Liver (tissue), 9 donors: Measurements from ENCODE around the gene NAXD. TPM values are rescaled to one million over a fixed set of nuclear protein-coding genes. Genes with fewer than 3 reads are reported as not detected.

Experiments used
- DNase-seq: peaks from one replicate; pipeline ENCODE4 v3.0.0-alpha.2; 2017; ENCODE audit warnings: low spot score
- H3K27ac ChIP-seq, 2 donors: one replicate each; pipeline ENCODE4 v1.7.0; 2013; ENCODE audit warnings: inconsistent platforms in 2 of 2, low read length in 2 of 2, control low read depth in 1 of 2, low read depth in 1 of 2, mild to moderate bottlenecking in 1 of 2
- H3K27me3 ChIP-seq, 4 donors: one replicate each; pipeline versions ENCODE4 v1.6.1 to v1.7.0; 2013; ENCODE audit warnings: low read length in 3 of 4, inconsistent platforms in 1 of 4, mild to moderate bottlenecking in 1 of 4, moderate library complexity in 1 of 4; ENCODE audit not compliant: control insufficient read depth in 4 of 4, insufficient read depth in 4 of 4
- H3K36me3 ChIP-seq, 4 donors: one replicate each; pipeline versions ENCODE4 v1.6.1 to v1.7.0; 2013; ENCODE audit warnings: low read length in 3 of 4, mild to moderate bottlenecking in 3 of 4, low read depth in 1 of 4, moderate library complexity in 1 of 4; ENCODE audit not compliant: control insufficient read depth in 4 of 4, insufficient read depth in 3 of 4
- H3K4me1 ChIP-seq, 4 donors: one replicate each; pipeline versions ENCODE4 v1.6.1 to v1.7.0; 2013; ENCODE audit warnings: low read length in 3 of 4, mild to moderate bottlenecking in 3 of 4, moderate library complexity in 1 of 4; ENCODE audit not compliant: control insufficient read depth in 4 of 4, insufficient read depth in 4 of 4
- H3K4me3 ChIP-seq, 3 donors: one replicate each; pipeline versions ENCODE4 v1.6.1 to v1.7.0; 2013; ENCODE audit warnings: low read length in 3 of 3, control low read depth in 1 of 3, low read depth in 1 of 3, mild to moderate bottlenecking in 1 of 3
- H3K9ac ChIP-seq, 2 donors: one replicate each; pipeline ENCODE4 v1.7.0; 2013; ENCODE audit warnings: low read length in 2 of 2, mild to moderate bottlenecking in 2 of 2, moderate library complexity in 2 of 2, control low read depth in 1 of 2, low read depth in 1 of 2
- H3K9me3 ChIP-seq, 4 donors: one replicate each; pipeline versions ENCODE4 v1.6.1 to v1.7.0; 2013; ENCODE audit warnings: low read length in 3 of 4; ENCODE audit not compliant: control insufficient read depth in 4 of 4
- EGR1 ChIP-seq, 2 donors: IDR thresholded peaks; 2 replicates each; pipeline ENCODE4 v1.6.1; 2016 to 2018; ENCODE audit warnings: antibody characterized with exemption in 2 of 2, low read depth in 2 of 2
- FOXA2 ChIP-seq: IDR thresholded peaks from 2 replicates; pipeline ENCODE4 v1.6.1; 2016; ENCODE audit warnings: antibody characterized with exemption
- GABPA ChIP-seq, 2 donors: IDR thresholded peaks in 1 of 2; conservative IDR thresholded peaks in 1 of 2; 2 replicates each; pipeline ENCODE4 v1.6.1; 2016; ENCODE audit warnings: antibody characterized with exemption in 2 of 2, mild to moderate bottlenecking in 1 of 2, moderate library complexity in 1 of 2
- HNF4A ChIP-seq, 2 donors: conservative IDR thresholded peaks; 2 replicates each; pipeline ENCODE4 v1.6.1; 2016; ENCODE audit warnings: antibody characterized with exemption in 2 of 2, mild to moderate bottlenecking in 2 of 2
- HNF4G ChIP-seq: IDR thresholded peaks from 2 replicates; pipeline ENCODE4 v1.6.1; 2016; ENCODE audit warnings: antibody characterized with exemption
- JUND ChIP-seq, 2 donors: IDR thresholded peaks; 2 replicates each; pipeline ENCODE4 v1.6.1; 2016; ENCODE audit warnings: antibody characterized with exemption in 2 of 2
- NR2F2 ChIP-seq: IDR thresholded peaks from 2 replicates; pipeline ENCODE4 v1.6.1; 2016; ENCODE audit warnings: antibody characterized with exemption
- RAD21 ChIP-seq, 2 donors: IDR thresholded peaks; 2 replicates each; pipeline ENCODE4 v1.6.1; 2016; ENCODE audit warnings: antibody characterized with exemption in 2 of 2, mild to moderate bottlenecking in 2 of 2
- RXRA ChIP-seq, 2 donors: IDR thresholded peaks; 2 replicates each; pipeline ENCODE4 v1.6.1; 2017 to 2018; ENCODE audit warnings: antibody characterized with exemption in 2 of 2, mild to moderate bottlenecking in 1 of 2
- SP1 ChIP-seq: IDR thresholded peaks from 2 replicates; pipeline ENCODE4 v1.6.1; 2018; ENCODE audit warnings: antibody characterized with exemption, mild to moderate bottlenecking
- TAF1 ChIP-seq: conservative IDR thresholded peaks from 2 replicates; pipeline ENCODE4 v1.6.1; 2016; ENCODE audit warnings: antibody characterized with exemption, mild to moderate bottlenecking
- YY1 ChIP-seq: IDR thresholded peaks from 2 replicates; pipeline ENCODE4 v1.6.1; 2016; ENCODE audit warnings: antibody characterized with exemption, mild to moderate bottlenecking
- WGBS: extraction: QIAGEN DNeasy Blood & Tissue Kit; methylation state at CpG from one replicate; pipeline ENCODE4 v1.1.7; 2013; 5-methylcytosine and 5-hydroxymethylcytosine counted together
- polyA plus RNA-seq, 2 donors: library from polyadenylated mRNA; stranded (reverse) in 1 of 2; unstranded in 1 of 2; fragments of 200-250 nt in 1 of 2; fragments of >200 nt in 1 of 2; fragmentation: Nextera tagmentation in 1 of 2; extraction: Ambion mirVana in 1 of 2; gene quantifications; one replicate each; pipeline versions ENCODE4 v1.2.1 to v1.2.3, GENCODE V29; 2013 to 2015
- total RNA-seq, 2 donors: library from RNA; depleted of rRNA; stranded (reverse); fragments of >200 nt; gene quantifications; one replicate each; pipeline ENCODE4 v1.2.3, GENCODE V29; 2014
- TF ChIP-seq, protein P1 (sequence below): IDR thresholded peaks from 2 replicates; pipeline ENCODE4 v1.6.1; 2016; ENCODE audit warnings: antibody characterized with exemption
- TF ChIP-seq, protein P2 (sequence below): IDR thresholded peaks from 2 replicates; pipeline ENCODE4 v1.6.1; 2016; ENCODE audit warnings: antibody characterized with exemption, mild to moderate bottlenecking
- TF ChIP-seq, protein P3 (sequence below): IDR thresholded peaks from 2 replicates; pipeline ENCODE4 v1.6.1; 2016; ENCODE audit warnings: antibody characterized with exemption
- TF ChIP-seq, protein P4 (sequence below): IDR thresholded peaks from 2 replicates; pipeline ENCODE4 v1.6.1; 2016; ENCODE audit warnings: antibody characterized with exemption
- donor health status: healthy.
- donor health status: healthy.
- donor health status: healthy.
- donor health status: healthy.
- donor health status: healthy.

The NAXD gene
- total and polyA plus RNA-seq, 4 donors = 19.0 to 40.5 (median 27.6) TPM

DNA sequence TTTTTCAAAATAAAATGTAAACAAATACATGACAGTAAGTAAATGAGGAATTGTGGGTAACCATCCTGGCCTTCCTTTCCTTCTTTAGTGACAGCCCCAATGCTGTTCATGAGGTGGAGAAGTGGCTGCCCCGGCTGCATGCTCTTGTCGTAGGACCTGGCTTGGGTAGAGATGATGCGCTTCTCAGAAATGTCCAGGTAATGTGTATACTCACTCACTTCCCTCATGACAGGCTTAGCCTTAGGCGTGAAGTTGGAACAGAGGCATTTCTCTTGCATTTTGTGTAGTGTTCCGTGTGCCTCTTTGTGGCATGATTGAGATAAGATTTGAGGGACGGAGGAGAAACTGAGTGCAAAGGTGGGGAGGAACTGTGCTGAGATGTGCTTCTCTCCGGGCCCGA, 12.0 kb downstream of the NAXD start (continued):
- TF ChIP-seq, protein P1, sequence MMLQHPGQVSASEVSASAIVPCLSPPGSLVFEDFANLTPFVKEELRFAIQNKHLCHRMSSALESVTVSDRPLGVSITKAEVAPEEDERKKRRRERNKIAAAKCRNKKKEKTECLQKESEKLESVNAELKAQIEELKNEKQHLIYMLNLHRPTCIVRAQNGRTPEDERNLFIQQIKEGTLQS = no peak

DNA sequence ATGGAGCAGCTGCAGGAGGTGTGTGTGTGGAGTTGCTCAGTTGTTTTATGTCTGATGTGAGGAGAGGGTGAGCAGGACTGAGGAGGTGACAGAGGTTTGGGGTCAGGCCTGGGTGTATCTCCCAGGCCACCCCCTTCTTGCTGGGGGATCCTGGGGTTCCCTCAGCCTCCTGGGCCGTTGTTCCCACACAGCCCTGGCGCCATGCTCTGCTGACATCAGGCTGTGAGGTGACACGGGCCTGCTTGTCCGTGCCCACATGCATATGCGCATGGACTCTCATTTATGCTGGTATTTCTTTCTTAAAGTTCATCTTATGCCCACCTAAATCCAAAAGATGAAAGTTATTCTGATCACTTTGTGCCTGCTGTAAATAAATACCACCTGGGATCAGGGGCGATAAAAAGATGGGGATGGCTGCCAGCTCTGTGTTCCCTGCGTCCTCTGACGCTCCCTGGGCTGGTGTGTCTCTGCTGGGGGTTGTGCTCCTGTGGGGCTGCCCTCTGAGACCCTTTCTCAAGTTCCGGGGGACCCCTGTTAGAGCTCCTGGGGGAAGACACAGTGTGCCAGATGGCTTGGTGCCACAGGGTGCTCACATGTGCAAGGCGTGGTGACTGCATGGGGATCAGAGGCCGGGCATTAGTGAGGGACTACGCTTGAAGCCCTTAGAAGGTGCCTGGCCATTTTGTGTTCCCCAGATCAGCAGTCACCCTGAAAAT, 12.6 kb downstream of the NAXD start:
- H3K4me1 ChIP-seq = peaks cover 0 to 24% (median 6%) of the 10 kb centered on the region in 4 donors

DNA sequence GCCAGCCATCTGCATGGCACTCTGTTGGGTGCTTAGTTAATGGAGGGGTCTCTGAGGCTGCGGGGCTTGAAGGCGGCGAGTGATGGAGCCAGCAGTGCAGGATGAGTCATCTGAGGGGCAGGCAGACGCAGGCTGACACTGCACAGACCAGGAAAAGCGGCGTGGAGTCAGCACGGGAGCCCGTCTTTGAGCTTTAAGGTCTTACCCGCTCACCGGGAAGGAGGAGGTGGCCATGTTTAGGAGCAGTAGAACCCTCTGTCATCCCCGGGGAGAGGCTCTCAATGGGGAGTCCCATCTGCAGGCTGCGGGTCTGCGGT, 13.1 kb downstream of the NAXD start:
- Histone ChIP-seq H3K27me3 (no peaks in the 10 kb centered on the region), H3K9ac (no peak overlapping the region), H3K4me3 (no peak overlapping the region), H3K4me1 (peaks cover 0 to 24% (median 6%) of the 10 kb centered on the region in 4 donors), H3K36me3 (peaks cover 16 to 40% (median 24%) of the 10 kb centered on the region in 4 donors), H3K27ac (no peak overlapping the region), H3K9me3 (no peaks in the 10 kb centered on the region)
- TF ChIP-seq EGR1 (IDR thresholded peaks at IDR 0.05; ENCODE audit: low read depth in 2 of 2) (no peak), JUND (IDR thresholded peaks at IDR 0.05) (peak in 1 of 2 donors; percentile 10)
- DNase-seq = no peak
- WGBS = 87% methylated on average over 13 of the region's 13 CpGs

More for the DNA sequence above, 12.6 kb downstream of the NAXD start:
- peaks cover 21 to 45% (median 26%) of the 10 kb centered on the region in 4 donors for H3K36me3 ChIP-seq
- no peaks in the 10 kb centered on the region for H3K27me3 ChIP-seq
- peak overlapping the region in 1 of 2 donors; percentile 29 for H3K27ac ChIP-seq
- H3K4me3 ChIP-seq = no peak overlapping the region
- TF ChIP-seq NR2F2 (no peak), GABPA (IDR thresholded peaks at IDR 0.05 in 1 of 2, conservative IDR thresholded peaks at IDR 0.05 in 1 of 2) (no peak), EGR1 (IDR thresholded peaks at IDR 0.05; ENCODE audit: low read depth in 2 of 2) (no peak)
- TF ChIP-seq, protein P2, sequence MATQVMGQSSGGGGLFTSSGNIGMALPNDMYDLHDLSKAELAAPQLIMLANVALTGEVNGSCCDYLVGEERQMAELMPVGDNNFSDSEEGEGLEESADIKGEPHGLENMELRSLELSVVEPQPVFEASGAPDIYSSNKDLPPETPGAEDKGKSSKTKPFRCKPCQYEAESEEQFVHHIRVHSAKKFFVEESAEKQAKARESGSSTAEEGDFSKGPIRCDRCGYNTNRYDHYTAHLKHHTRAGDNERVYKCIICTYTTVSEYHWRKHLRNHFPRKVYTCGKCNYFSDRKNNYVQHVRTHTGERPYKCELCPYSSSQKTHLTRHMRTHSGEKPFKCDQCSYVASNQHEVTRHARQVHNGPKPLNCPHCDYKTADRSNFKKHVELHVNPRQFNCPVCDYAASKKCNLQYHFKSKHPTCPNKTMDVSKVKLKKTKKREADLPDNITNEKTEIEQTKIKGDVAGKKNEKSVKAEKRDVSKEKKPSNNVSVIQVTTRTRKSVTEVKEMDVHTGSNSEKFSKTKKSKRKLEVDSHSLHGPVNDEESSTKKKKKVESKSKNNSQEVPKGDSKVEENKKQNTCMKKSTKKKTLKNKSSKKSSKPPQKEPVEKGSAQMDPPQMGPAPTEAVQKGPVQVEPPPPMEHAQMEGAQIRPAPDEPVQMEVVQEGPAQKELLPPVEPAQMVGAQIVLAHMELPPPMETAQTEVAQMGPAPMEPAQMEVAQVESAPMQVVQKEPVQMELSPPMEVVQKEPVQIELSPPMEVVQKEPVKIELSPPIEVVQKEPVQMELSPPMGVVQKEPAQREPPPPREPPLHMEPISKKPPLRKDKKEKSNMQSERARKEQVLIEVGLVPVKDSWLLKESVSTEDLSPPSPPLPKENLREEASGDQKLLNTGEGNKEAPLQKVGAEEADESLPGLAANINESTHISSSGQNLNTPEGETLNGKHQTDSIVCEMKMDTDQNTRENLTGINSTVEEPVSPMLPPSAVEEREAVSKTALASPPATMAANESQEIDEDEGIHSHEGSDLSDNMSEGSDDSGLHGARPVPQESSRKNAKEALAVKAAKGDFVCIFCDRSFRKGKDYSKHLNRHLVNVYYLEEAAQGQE = no peak
- 82% methylated on average over 12 of the region's 12 CpGs for WGBS
- no peak for DNase-seq
- no peak overlapping the region for H3K9ac ChIP-seq
- no peaks in the 10 kb centered on the region for H3K9me3 ChIP-seq

DNA sequence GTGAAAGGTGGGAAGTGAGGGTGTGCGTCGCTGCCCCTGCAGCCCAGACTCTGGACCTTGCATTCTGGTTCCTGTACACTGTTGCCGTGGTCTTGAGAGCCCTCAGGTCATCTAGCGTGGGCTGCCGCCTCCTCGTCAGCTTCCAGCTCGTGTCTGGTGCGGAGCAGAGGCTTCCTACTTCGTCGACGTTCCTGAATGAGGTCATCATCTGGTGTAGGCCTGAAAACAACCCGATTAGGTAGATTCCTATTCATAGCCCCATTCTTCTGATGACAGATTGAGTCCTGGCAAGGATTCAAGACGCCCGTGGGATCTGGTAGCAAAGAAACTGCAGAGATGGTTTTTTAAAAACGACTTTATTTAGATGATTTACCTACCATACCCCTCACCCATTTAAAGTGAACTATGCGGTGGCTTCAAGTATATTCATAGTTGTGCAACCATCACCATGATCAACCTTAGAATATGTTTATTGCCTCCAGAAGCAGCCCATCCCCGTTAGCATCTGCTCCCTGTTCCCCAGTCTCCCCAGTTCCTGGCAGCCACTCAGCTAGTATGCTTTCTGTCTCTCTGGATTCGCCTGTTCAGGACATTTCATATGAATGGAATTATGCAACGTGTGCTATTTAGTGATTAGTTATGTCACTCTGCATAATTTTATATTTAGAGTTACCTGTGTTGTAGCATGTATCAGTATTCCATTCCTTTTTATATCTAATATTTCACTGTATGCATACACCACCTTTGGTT, 13.8 kb downstream of the NAXD start:
- Histone ChIP-seq H3K27me3 (no peaks in the 10 kb centered on the region), H3K4me1 (peaks cover 0 to 24% (median 6%) of the 10 kb centered on the region in 4 donors), H3K36me3 (peaks cover 18 to 39% (median 24%) of the 10 kb centered on the region in 4 donors), H3K27ac (no peak overlapping the region), H3K9me3 (no peaks in the 10 kb centered on the region), H3K4me3 (no peak overlapping the region), H3K9ac (no peak overlapping the region)
- TF ChIP-seq NR2F2 (no peak), JUND (IDR thresholded peaks at IDR 0.05) (no peak), FOXA2 (no peak), HNF4G (no peak), GABPA (IDR thresholded peaks at IDR 0.05 in 1 of 2, conservative IDR thresholded peaks at IDR 0.05 in 1 of 2) (no peak), HNF4A (conservative IDR thresholded peaks at IDR 0.05) (no peak), EGR1 (IDR thresholded peaks at IDR 0.05; ENCODE audit: low read depth in 2 of 2) (no peak), RAD21 (IDR thresholded peaks at IDR 0.05) (no peak), SP1 (no peak), TAF1 (no peak), RXRA (IDR thresholded peaks at IDR 0.05) (no peak), YY1 (no peak)
- TF ChIP-seq, protein P3, sequence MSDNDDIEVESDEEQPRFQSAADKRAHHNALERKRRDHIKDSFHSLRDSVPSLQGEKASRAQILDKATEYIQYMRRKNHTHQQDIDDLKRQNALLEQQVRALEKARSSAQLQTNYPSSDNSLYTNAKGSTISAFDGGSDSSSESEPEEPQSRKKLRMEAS = no peak
- TF ChIP-seq, protein P4, sequence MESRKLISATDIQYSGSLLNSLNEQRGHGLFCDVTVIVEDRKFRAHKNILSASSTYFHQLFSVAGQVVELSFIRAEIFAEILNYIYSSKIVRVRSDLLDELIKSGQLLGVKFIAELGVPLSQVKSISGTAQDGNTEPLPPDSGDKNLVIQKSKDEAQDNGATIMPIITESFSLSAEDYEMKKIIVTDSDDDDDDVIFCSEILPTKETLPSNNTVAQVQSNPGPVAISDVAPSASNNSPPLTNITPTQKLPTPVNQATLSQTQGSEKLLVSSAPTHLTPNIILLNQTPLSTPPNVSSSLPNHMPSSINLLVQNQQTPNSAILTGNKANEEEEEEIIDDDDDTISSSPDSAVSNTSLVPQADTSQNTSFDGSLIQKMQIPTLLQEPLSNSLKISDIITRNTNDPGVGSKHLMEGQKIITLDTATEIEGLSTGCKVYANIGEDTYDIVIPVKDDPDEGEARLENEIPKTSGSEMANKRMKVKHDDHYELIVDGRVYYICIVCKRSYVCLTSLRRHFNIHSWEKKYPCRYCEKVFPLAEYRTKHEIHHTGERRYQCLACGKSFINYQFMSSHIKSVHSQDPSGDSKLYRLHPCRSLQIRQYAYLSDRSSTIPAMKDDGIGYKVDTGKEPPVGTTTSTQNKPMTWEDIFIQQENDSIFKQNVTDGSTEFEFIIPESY = no peak
- TF ChIP-seq, protein P1 = no peak
- DNase-seq = no peak
- 85% methylated on average over 19 of the region's 19 CpGs for WGBS
